Fibroblast of the aortic adventitia (primary cell): ENCODE measurements around the gene CALR. TPM values are rescaled to one million over a fixed set of nuclear protein-coding genes. Genes with fewer than 3 reads are reported as not detected.
"Not testable (repeated sequence)": the region's sequence is repeated elsewhere in the genome, so short reads cannot be mapped to it uniquely, and the experiment has no call there.

ENCODE experiments used
- DNase-seq: peaks from one replicate; pipeline ENCODE4 v3.0.0-alpha.2; 2010; ENCODE audit warnings: low read depth
- H3K4me3 ChIP-seq: 2 replicates; pipeline ENCODE4 v1.5.1; 2011; ENCODE audit warnings: low read depth, mild to moderate bottlenecking, control low read depth, low read length, moderate library complexity
- total RNA-seq: library from RNA; depleted of rRNA; stranded (reverse); fragments of >200 nt; gene quantifications from 2 replicates; pipeline ENCODE4 v1.2.3, GENCODE V29; 2012; ENCODE audit warnings: low replicate concordance
- TF ChIP-seq, protein P1 (sequence below): IDR thresholded peaks from 2 replicates; pipeline ENCODE4 v1.5.1; 2011; ENCODE audit warnings: mild to moderate bottlenecking, low read length, control low read depth, inconsistent platforms; ENCODE audit not compliant: insufficient read depth

The CALR gene
- 1,776 and 3,314 TPM in 2 replicates for total RNA-seq

DNA sequence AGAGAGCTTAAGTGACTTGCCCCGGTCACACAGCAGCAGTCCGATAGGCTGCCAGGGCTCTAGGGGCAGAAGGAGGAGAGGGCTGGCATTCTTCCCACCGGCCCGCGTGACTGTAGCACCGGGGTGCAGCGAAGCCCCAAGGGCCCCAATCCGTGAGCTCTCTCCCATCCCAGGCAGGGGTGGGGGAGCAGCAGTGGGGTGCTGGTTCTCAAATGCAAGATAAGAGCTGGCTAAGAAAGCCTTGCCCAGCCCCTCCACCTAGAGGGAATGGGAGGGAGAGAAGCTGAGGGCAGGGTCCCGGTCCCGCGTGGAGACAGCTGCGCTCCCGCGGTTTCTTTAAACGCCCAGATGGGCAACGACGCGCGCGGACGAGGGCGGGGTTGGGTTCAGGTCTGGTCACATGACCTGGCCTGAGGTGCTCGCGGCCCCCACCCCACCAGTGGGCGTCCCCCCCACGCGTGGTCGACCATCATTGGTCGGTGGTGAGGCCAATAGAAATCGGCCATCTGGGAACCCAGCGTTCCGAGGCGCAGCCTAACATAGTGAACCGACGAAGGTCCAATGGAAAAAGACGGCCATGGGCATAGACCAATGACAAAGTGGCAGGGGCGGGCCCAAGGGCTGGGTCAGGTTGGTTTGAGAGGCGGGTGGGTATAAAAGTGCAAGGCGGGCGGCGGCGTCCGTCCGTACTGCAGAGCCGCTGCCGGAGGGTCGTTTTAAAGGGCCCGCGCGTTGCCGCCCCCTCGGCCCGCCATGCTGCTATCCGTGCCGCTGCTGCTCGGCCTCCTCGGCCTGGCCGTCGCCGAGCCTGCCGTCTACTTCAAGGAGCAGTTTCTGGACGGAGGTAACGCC lies at the start of gene CALR:
CALR (plus strand) TSS at position 683 of the 852 bp plus-strand sequence; CDS start at position 754, 71 bp downstream.
- peak; percentile 100 for DNase-seq
- TF ChIP-seq, protein P1, sequence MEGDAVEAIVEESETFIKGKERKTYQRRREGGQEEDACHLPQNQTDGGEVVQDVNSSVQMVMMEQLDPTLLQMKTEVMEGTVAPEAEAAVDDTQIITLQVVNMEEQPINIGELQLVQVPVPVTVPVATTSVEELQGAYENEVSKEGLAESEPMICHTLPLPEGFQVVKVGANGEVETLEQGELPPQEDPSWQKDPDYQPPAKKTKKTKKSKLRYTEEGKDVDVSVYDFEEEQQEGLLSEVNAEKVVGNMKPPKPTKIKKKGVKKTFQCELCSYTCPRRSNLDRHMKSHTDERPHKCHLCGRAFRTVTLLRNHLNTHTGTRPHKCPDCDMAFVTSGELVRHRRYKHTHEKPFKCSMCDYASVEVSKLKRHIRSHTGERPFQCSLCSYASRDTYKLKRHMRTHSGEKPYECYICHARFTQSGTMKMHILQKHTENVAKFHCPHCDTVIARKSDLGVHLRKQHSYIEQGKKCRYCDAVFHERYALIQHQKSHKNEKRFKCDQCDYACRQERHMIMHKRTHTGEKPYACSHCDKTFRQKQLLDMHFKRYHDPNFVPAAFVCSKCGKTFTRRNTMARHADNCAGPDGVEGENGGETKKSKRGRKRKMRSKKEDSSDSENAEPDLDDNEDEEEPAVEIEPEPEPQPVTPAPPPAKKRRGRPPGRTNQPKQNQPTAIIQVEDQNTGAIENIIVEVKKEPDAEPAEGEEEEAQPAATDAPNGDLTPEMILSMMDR, result no peak
- H3K4me3 ChIP-seq, result peak within 1 kb of the TSS; percentile 93

DNA sequence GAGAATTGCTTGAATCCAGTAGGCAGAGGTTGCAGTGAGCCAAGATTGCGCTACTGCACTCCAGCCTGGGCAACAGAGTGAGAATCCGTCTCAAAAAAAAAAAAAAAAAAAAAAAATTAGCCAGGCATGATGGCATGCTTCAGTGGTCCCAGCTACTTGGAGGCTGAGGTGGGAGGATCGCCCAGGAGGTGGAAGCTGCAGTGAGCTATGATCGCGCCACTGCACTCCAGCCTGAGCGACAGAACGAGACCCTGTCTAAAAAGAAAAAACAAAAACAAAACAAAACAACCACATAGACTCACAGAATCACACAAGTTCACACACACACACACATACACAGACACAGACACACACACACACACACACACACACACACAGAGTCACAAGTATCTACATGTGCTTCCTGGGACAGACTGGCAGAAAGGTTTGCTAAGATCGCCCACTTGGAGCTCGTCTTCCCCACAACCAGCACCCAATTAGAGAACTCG lies 48.1 kb upstream of the CALR start:
- peak overlapping the region; percentile 35 for H3K4me3 ChIP-seq
- not testable (repeated sequence) for DNase-seq

DNA sequence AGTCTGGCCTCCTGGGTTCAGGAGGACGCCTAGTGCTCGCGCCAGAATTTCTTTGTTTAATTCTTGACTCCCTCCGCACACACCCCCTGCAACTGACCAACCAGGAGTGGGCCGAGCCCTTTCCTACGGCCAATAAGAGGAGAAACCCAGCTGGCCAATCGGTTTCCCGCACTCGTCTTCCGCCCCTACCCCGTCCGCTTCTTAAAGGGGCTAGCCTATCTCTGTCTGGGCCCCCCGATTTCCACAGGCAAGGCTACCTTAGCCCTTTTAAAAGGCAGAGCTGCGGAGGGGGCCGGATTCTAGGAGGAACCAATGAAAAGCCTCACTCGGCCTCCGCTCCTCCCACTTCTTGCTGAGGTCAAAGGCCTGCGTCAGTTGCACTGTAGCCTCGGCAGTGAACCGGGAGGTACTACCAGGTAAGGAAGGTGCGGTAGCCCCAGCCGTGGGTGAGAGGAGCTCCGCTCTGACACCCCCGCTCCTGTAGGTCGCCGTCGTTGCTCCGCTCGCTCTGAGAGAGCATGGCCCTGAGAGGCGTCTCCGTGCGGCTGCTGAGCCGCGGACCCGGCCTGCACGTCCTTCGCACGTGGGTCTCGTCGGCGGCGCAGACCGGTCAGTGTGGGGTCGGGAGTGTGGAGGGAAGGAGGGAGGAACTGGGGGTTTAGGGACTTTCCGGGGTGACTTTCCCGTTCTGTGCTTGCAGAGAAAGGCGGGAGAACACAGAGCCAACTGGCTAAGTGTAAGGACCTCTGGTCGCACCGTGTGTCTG lies 47.4 kb upstream of the CALR start, which contains the start of gene GCDH:
GCDH (plus strand) TSS at position 374 of the 766 bp plus-strand sequence; CDS start at position 519, 145 bp downstream.
- peak; percentile 99 for DNase-seq
- TF ChIP-seq, protein P1, result no peak
- H3K4me3 ChIP-seq, result peak within 1 kb of the TSS; percentile 94

DNA sequence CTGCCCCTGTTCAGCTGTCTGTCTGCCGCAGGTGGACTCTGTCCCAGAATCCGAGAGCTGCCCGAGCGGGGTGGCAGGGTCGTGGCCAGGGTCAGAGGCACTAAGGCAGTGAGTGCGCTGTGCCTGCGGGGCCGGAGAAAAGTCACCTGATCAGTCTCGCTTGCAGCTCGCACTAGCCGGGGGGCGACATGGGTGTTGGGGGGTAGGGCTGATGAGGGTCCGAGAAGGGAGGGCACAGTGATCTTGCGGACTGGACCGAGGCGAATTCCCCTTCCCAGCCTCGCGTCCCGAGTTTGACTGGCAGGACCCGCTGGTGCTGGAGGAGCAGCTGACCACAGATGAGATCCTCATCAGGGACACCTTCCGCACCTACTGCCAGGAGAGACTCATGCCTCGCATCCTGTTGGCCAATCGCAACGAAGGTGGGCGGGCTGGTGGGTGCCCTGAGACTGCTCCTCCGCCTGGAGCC lies 46.8 kb upstream of the CALR start:
- H3K4me3 ChIP-seq, result peak overlapping the region; percentile 94
- DNase-seq, result no peak
- TF ChIP-seq, protein P1, result no peak

DNA sequence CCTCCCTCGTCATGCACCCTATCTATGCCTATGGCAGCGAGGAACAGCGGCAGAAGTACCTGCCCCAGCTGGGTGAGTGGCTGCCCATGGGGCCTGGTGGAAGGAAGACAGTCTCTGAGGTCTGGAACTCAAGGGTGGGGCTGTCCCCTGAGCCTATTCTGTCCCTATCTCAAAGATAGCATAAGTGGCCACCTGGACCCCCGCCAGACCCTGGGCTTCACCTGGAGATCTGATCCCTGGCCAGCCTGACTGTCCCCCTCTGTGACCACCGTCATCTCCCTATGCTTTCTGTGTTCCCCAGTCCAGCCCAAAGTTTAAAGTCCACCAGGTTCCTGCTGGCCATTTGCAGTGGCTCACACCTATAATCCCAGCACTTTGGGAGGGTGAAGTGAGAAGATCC lies 44.8 kb upstream of the CALR start:
- DNase-seq, result no peak
- TF ChIP-seq, protein P1, result no peak
- H3K4me3 ChIP-seq, result no peak overlapping the region

DNA sequence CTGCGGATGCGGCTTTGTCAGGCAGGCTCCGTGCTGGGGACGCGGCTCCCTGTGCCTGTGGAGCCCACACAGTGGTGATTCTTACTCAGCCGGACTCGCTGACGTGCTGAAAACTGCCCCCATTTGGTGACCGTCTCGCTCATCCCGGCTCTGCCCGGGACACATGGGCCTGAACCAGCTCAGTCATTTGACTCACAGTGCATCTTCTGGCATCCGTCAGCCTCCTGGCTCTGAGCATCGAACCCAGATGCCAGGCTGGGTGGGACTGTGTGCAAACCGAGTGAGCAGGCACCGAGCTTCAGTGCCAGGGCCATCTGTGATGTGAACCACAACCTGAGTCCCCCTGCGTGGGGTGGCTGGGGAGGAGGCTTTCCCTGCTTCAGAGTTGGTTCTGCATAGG lies 41.9 kb upstream of the CALR start:
- TF ChIP-seq, protein P1, result no peak
- no peak for DNase-seq
- H3K4me3 ChIP-seq, result no peak overlapping the region
